HS-5 (cell line): ENCODE data around the gene ITPRID1.

Experiments
- DNase-seq: peaks from one replicate; pipeline ENCODE4 v3.0.0-alpha.2; 2012; ENCODE audit warnings: low read depth

Gene ITPRID1

DNA sequence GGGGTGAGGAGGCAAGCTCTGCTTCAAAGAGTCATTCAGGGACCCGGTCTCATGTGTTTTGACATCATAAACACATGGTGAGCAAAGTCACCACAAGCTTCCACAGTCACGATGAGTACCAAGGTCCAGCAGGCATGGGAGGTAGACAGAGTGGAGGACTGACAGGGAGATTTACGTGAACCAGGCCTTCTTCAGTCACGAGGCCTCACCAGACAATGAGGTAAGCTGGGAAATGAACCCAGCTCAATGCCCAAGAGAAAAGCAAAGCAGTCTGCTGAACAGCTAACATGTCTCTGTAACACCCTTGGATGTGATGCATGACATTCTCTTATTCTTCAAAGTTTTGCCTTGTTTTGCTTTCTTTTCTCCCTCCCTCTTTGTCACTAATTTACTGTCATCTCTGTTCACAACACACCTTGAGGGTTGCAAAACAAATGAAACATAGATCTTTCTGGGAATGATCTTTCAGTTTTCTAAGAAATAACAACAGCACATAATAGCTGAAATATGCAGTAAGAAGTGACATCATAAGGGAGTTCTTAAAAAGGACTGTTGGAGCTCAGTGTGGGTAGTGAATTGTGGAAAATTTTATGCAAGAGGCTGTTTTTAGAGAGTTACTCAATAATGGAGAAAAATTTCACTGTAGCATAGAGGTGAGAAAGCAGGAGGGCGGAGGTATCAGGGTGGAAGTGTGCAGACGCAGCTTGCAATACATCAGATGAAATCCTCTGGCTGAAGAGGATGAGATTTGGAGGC, 182.1 kb downstream of the ITPRID1 start:
- no peak for DNase-seq

DNA sequence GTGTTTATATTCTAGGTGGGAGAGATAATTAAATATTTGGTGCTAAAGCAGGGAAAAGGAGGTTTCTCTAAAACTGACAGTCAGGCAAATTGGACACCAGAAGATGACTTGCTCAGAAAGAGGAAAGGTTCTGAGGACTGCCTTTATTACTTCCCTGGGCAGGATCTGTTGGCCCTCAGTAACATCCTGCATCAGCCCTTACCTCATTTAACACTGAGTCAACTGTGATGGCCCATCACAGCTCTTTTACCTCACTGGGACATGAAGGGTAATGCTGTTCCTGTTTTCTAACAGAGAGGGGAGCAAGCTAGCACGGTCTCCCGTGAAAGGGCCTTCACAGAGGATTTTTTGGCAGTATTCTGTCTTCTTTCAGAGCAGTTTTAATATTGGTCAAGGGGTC, 185.2 kb downstream of the ITPRID1 start:
- no peak for DNase-seq

DNA sequence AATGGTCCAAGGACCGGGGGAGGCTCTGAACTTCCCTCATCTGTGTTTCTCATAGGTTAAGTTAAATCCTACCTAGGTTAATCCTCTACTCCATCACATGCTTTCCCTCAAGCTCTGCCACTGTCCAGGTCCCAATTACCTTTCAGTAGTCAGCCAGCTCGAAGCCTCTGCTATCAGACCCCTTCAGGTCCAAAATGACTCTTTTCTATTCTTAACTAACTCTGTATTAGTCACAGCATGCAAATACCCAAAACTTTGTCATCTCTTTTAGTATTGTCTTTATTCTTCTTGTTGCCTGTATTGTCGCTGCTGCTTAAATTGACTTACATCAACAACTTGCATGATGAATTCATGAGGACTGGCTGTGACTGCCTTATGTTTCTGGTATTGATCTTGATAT, 188.5 kb downstream of the ITPRID1 start:
- DNase-seq = no peak

DNA sequence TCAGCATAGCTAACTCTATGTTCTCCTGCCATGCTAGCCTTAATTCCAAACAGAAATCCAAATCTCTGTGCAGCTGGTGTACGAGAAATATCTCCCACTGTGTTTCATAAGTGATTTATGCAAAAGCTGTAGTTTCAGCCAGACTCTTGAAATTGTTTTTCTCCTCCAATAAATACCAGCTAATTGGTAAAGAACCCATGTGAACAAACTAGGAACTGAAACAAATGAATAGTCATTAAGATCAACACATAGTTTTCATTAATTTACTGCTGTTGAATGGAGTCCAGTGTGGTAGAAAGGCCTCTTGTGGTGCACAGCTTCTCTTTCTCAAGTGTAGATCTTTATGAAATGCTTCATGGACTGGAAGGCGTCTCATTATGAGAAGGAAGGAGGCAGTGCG, 191.5 kb downstream of the ITPRID1 start:
- DNase-seq = no peak

DNA sequence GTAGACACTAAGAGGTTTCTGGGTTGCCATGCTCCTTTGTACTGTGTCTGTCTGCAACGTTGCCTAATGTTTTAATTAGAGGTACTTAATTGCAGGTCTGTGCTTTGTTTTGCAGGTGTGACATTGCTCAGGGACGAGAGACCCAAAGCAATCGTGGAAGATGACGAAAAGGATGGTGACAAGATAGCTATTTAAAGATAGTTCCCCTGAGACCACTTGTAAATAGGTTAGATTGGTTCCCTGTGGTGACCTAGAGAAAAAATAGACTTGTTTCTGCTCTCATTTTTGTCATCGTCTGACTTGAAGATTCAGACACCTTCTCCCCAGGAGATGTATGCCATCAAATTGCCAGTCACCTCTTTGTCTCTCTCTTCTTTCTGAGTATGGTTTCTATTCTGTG, 193.2 kb downstream of the ITPRID1 start:
- DNase-seq = no peak
